Neural cell (in vitro differentiated cells): ENCODE data around the gene PLAC8. TPM values are rescaled to one million over a fixed set of nuclear protein-coding genes. Genes with fewer than 3 reads are reported as not detected.

Experiments used
- H2AFZ ChIP-seq: fragments of 200-600, 300-800 bp; sonication (generic), shearing (Covaris generic); 2 replicates; pipeline ENCODE4 v1.6.0; 2014; ENCODE audit warnings: low read depth, mild to moderate bottlenecking, antibody characterized with exemption, low read length, moderate library complexity
- H3F3A ChIP-seq: fragments of 200-600 bp; shearing (Covaris generic); 2 replicates; pipeline ENCODE4 v1.6.1; 2016; ENCODE audit warnings: mild to moderate bottlenecking, moderate library complexity, mixed read lengths, antibody characterized with exemption, low read length; ENCODE audit not compliant: insufficient read depth, poor library complexity, severe bottlenecking
- H3K27ac ChIP-seq: fragments of 200-600, 300-800 bp; sonication (generic), shearing (Covaris generic); 2 replicates; pipeline ENCODE4 v1.5.1; 2014; ENCODE audit warnings: mild to moderate bottlenecking, low read length, moderate library complexity
- H3K27me3 ChIP-seq: fragments of 300-800, 200-600 bp; sonication (generic), shearing (Covaris generic); 2 replicates; pipeline ENCODE4 v1.6.0; 2014; ENCODE audit warnings: mild to moderate bottlenecking, low read depth, low read length, moderate library complexity; ENCODE audit not compliant: insufficient read depth
- H3K36me3 ChIP-seq: fragments of 300-800, 200-600 bp; sonication (generic), shearing (Covaris generic); 2 replicates; pipeline ENCODE4 v1.5.1; 2014; ENCODE audit warnings: mild to moderate bottlenecking, antibody characterized with exemption, low read length, moderate library complexity; ENCODE audit not compliant: insufficient read depth
- H3K4me2 ChIP-seq: fragments of 300-800, 200-600 bp; sonication (generic), shearing (Covaris generic); 2 replicates; pipeline ENCODE4 v1.6.0; 2014; ENCODE audit warnings: mild to moderate bottlenecking, low read length
- H3K4me3 ChIP-seq: fragments of 300-800, 200-600 bp; sonication (generic), shearing (Covaris generic); 2 replicates; pipeline ENCODE4 v1.5.1; 2014; ENCODE audit warnings: mild to moderate bottlenecking, low read length, moderate library complexity
- H3K79me2 ChIP-seq: fragments of 200-600 bp; shearing (Covaris generic); replicated peaks from 2 replicates; pipeline ENCODE4 v1.6.0; 2014; ENCODE audit warnings: mild to moderate bottlenecking, low read length, moderate library complexity; ENCODE audit not compliant: insufficient read depth
- H3K9ac ChIP-seq: fragments of 300-800, 200-600 bp; sonication (generic), shearing (Covaris generic); 2 replicates; pipeline ENCODE4 v1.6.1; 2016; ENCODE audit warnings: mild to moderate bottlenecking, low read length, mixed read lengths
- H3K9me2 ChIP-seq: fragments of 200-600 bp; shearing (Covaris generic); 2 replicates; pipeline ENCODE4 v1.6.1; 2016; ENCODE audit warnings: mild to moderate bottlenecking, low read length, mixed read lengths; ENCODE audit not compliant: insufficient read depth
- H3K9me3 ChIP-seq: fragments of 200-600, 300-800 bp; sonication (generic), shearing (Covaris generic); 2 replicates; pipeline ENCODE4 v1.6.1; 2016; ENCODE audit warnings: mild to moderate bottlenecking, mixed run types, low read length, moderate library complexity, mixed read lengths
- H4K20me1 ChIP-seq: fragments of 200-600 bp; shearing (Covaris generic); 2 replicates; pipeline ENCODE4 v1.6.1; 2016; ENCODE audit warnings: mild to moderate bottlenecking, mixed run types; ENCODE audit not compliant: insufficient read depth
- CTCF ChIP-seq: fragments of 450-650 bp; IDR thresholded peaks from 2 replicates; pipeline ENCODE4 v1.5.1; 2014; ENCODE audit warnings: antibody characterized with exemption, mild to moderate bottlenecking, moderate library complexity; ENCODE audit not compliant: poor library complexity, severe bottlenecking
- EZH2 ChIP-seq: fragments of 200-600, 300-800 bp; shearing (Covaris generic), sonication (generic); IDR thresholded peaks from 2 replicates; pipeline ENCODE4 v1.6.1; 2014; ENCODE audit warnings: antibody characterized with exemption, low read length, borderline replicate concordance, mild to moderate bottlenecking; ENCODE audit not compliant: insufficient read depth, poor library complexity, severe bottlenecking
- MXI1 ChIP-seq: fragments of 450-650 bp; conservative IDR thresholded peaks from 2 replicates; pipeline ENCODE4 v1.6.1; 2014; ENCODE audit warnings: antibody characterized with exemption, mild to moderate bottlenecking; ENCODE audit not compliant: poor library complexity, severe bottlenecking
- RAD21 ChIP-seq: fragments of 450-650 bp; conservative IDR thresholded peaks from 2 replicates; pipeline ENCODE4 v1.6.1; 2014; ENCODE audit warnings: antibody characterized with exemption, mild to moderate bottlenecking, moderate library complexity
- REST ChIP-seq: IDR thresholded peaks from 2 replicates; pipeline ENCODE4 v1.6.1; 2012; ENCODE audit warnings: borderline replicate concordance
- SMC3 ChIP-seq: fragments of 450-650 bp; conservative IDR thresholded peaks from 2 replicates; pipeline ENCODE4 v1.6.1; 2014; ENCODE audit warnings: antibody characterized with exemption, mild to moderate bottlenecking, moderate library complexity; ENCODE audit not compliant: poor library complexity
- TAF1 ChIP-seq: IDR thresholded peaks from 2 replicates; pipeline ENCODE4 v1.6.1; 2012; ENCODE audit warnings: low read depth
- polyA minus RNA-seq: library from RNA; depleted of rRNA, polyadenylated mRNA; stranded (reverse); fragments of >200 nt; gene quantifications from 2 replicates; pipeline ENCODE4 v1.2.3, GENCODE V29; 2014
- polyA plus RNA-seq: library from polyadenylated mRNA; depleted of rRNA; stranded (reverse); fragments of >200 nt; gene quantifications from 2 replicates; pipeline ENCODE4 v1.2.3, GENCODE V29; 2014

Gene PLAC8, protein sequence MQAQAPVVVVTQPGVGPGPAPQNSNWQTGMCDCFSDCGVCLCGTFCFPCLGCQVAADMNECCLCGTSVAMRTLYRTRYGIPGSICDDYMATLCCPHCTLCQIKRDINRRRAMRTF
- polyA plus RNA-seq (not detected in 2 replicates), polyA minus RNA-seq (not detected in 2 replicates)

DNA sequence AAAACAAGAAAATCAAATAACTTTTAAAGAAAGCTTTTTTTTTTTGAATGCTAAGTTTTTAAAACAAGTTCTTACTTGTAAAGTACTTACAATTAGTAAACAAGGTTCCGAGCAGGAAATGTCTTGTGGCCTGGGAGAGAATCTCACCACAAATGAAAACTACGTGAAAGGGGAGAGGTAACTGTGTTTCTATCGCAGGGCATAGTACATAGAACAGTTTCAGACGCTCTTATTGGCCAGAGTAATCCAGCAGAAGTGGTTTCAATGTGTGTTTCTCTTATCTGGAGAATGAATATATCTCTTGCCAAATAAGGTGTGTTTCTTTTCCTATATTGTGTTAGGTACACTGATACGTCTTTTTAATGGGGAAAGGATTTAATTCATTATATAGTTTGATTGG lies at the start of gene PLAC8:
TSS of gene PLAC8 (minus strand) at position 154 of the 400 bp plus-strand sequence. CDS start 6,808 bp downstream, outside the sequence.
- H3K36me3 ChIP-seq = no peaks in the 10 kb centered on the region
- no peaks in the 10 kb centered on the region for H3F3A ChIP-seq
- no peaks in the 10 kb centered on the region for H3K9me2 ChIP-seq
- H3K4me3 ChIP-seq = no peak within 1 kb of the TSS
- TF ChIP-seq EZH2 = no peak
- H3K9me3 ChIP-seq = no peaks in the 10 kb centered on the region
- no peaks in the 10 kb centered on the region for H3K79me2 ChIP-seq
- no peak within 1 kb of the TSS for H3K4me2 ChIP-seq
- H3K9ac ChIP-seq = no peak within 1 kb of the TSS
- H3K27ac ChIP-seq = no peak within 1 kb of the TSS
- no peak within 1 kb of the TSS for H2AFZ ChIP-seq
- H3K27me3 ChIP-seq = peaks cover 17% of the 10 kb centered on the region
- no peaks in the 10 kb centered on the region for H4K20me1 ChIP-seq

GRCh38 chr4:83153417-83153816 lies 38.9 kb upstream of the PLAC8 start:
- no peaks in the 10 kb centered on the region for H4K20me1 ChIP-seq
- no peak overlapping the region for H3K4me2 ChIP-seq
- no peak overlapping the region for H3K27ac ChIP-seq
- no peaks in the 10 kb centered on the region for H3F3A ChIP-seq
- no peak overlapping the region for H3K4me3 ChIP-seq
- no peaks in the 10 kb centered on the region for H3K9me3 ChIP-seq
- no peaks in the 10 kb centered on the region for H3K79me2 ChIP-seq
- no peak for TF ChIP-seq CTCF
- no peak for TF ChIP-seq EZH2
- no peak for TF ChIP-seq REST
- TF ChIP-seq SMC3 = no peak
- TF ChIP-seq RAD21 = no peak
- TF ChIP-seq MXI1 = no peak
- no peak overlapping the region for H2AFZ ChIP-seq
- H3K9ac ChIP-seq = no peak overlapping the region
- H3K27me3 ChIP-seq = no peaks in the 10 kb centered on the region
- H3K9me2 ChIP-seq = no peaks in the 10 kb centered on the region
- no peaks in the 10 kb centered on the region for H3K36me3 ChIP-seq

- Histone ChIP-seq H4K20me1 (no peaks in the 10 kb centered on the region), H2AFZ (no peak overlapping the region), H3K4me2 (no peak overlapping the region), H3K27me3 (no peaks in the 10 kb centered on the region), H3K9ac (no peak overlapping the region), H3K27ac (no peak overlapping the region), H3K36me3 (no peaks in the 10 kb centered on the region), H3K4me3 (no peak overlapping the region), H3K9me3 (no peaks in the 10 kb centered on the region), H3F3A (no peaks in the 10 kb centered on the region), H3K9me2 (no peaks in the 10 kb centered on the region), H3K79me2 (no peaks in the 10 kb centered on the region)
- no peak for TF ChIP-seq SMC3
- no peak for TF ChIP-seq EZH2
- no peak for TF ChIP-seq TAF1
Measured at GRCh38 chr4:83152746-83153145, 38.2 kb upstream of the PLAC8 start.
